H9 (cell line): ENCODE measurements around the gene NCOA1. TPM values are rescaled to one million over a fixed set of nuclear protein-coding genes. Genes with fewer than 3 reads are reported as not detected.

Experiments used
- DNase-seq: peaks from one replicate; pipeline ENCODE4 v3.0.0-alpha.2; 2017
- H2AFZ ChIP-seq: one replicate; pipeline ENCODE4 v1.6.1; 2013; ENCODE audit warnings: mild to moderate bottlenecking, low read length, control low read depth, moderate library complexity
- H2AK5ac ChIP-seq: 2 replicates; pipeline ENCODE4 v1.6.1; 2013; ENCODE audit warnings: low read length, control low read depth, mixed read lengths; ENCODE audit not compliant: insufficient read length
- H2BK120ac ChIP-seq: one replicate; pipeline ENCODE4 v1.6.1; 2013; ENCODE audit warnings: low read depth, mild to moderate bottlenecking, low read length, control low read depth, inconsistent platforms; ENCODE audit not compliant: poor library complexity, severe bottlenecking
- H2BK12ac ChIP-seq: 2 replicates; pipeline ENCODE4 v1.6.1; 2013; ENCODE audit warnings: low read length, control low read depth, mixed read lengths, low read depth; ENCODE audit not compliant: insufficient read length
- H2BK15ac ChIP-seq: 2 replicates; pipeline ENCODE4 v1.6.1; 2013; ENCODE audit warnings: low read depth, low read length, control low read depth
- H2BK20ac ChIP-seq: one replicate; pipeline ENCODE4 v1.6.1; 2013; ENCODE audit warnings: low read depth, mild to moderate bottlenecking, low read length, control low read depth, inconsistent platforms; ENCODE audit not compliant: poor library complexity, severe bottlenecking
- H2BK5ac ChIP-seq: 2 replicates; pipeline ENCODE4 v1.6.1; 2013; ENCODE audit warnings: low read length, control low read depth, mixed read lengths; ENCODE audit not compliant: insufficient read length
- H3K14ac ChIP-seq: 2 replicates; pipeline ENCODE4 v1.6.1; 2013; ENCODE audit warnings: low read length, control low read depth; ENCODE audit not compliant: insufficient read depth
- H3K18ac ChIP-seq: 2 replicates; pipeline ENCODE4 v1.6.1; 2013; ENCODE audit warnings: low read depth, mild to moderate bottlenecking, mixed read lengths, low read length, control low read depth; ENCODE audit not compliant: insufficient read length
- H3K23ac ChIP-seq: 2 replicates; pipeline ENCODE4 v1.6.1; 2013; ENCODE audit warnings: low read length, control low read depth, mixed read lengths, low read depth; ENCODE audit not compliant: insufficient read length
- H3K23me2 ChIP-seq: 2 replicates; pipeline ENCODE4 v1.6.1; 2013; ENCODE audit warnings: low read depth, mild to moderate bottlenecking, mixed read lengths, low read length, control low read depth; ENCODE audit not compliant: insufficient read length, poor library complexity, severe bottlenecking
- H3K27ac ChIP-seq: 2 replicates; pipeline ENCODE4 v1.5.1; 2013; ENCODE audit warnings: low read length, control low read depth, mixed read lengths, low read depth; ENCODE audit not compliant: insufficient read length
- H3K27me3 ChIP-seq: 2 replicates; pipeline ENCODE4 v1.6.1; 2013; ENCODE audit warnings: low read length, control low read depth, inconsistent platforms; ENCODE audit not compliant: insufficient read depth
- H3K4ac ChIP-seq: 2 replicates; pipeline ENCODE4 v1.6.1; 2013; ENCODE audit warnings: low read depth, mild to moderate bottlenecking, control low read depth, inconsistent platforms, low read length, moderate library complexity
- H3K4me1 ChIP-seq: 2 replicates; pipeline ENCODE4 v1.6.1; 2013; ENCODE audit warnings: low read length, control low read depth, inconsistent platforms; ENCODE audit not compliant: insufficient read depth
- H3K4me2 ChIP-seq: 2 replicates; pipeline ENCODE4 v1.6.1; 2013; ENCODE audit warnings: low read length, control low read depth, mixed read lengths; ENCODE audit not compliant: insufficient read length, insufficient read depth
- H3K56ac ChIP-seq: 2 replicates; pipeline ENCODE4 v1.6.1; 2013; ENCODE audit warnings: low read depth, mild to moderate bottlenecking, mixed read lengths, low read length, control low read depth; ENCODE audit not compliant: insufficient read length
- H3K79me1 ChIP-seq: 2 replicates; pipeline ENCODE4 v1.6.1; 2013; ENCODE audit warnings: low read depth, mild to moderate bottlenecking, moderate library complexity, low read length, control low read depth, inconsistent platforms; ENCODE audit not compliant: insufficient read depth, poor library complexity, severe bottlenecking
- H3K79me2 ChIP-seq: 2 replicates; pipeline ENCODE4 v1.6.1; 2013; ENCODE audit warnings: low read length, control low read depth, inconsistent platforms; ENCODE audit not compliant: insufficient read depth
- H3K9ac ChIP-seq: 2 replicates; pipeline ENCODE4 v1.6.1; 2013; ENCODE audit warnings: low read length, control low read depth, mixed read lengths; ENCODE audit not compliant: insufficient read length; ENCODE audit errors: extremely low read depth
- H3K9me3 ChIP-seq: one replicate; pipeline ENCODE4 v1.6.1; 2013; ENCODE audit warnings: low read depth, low read length, inconsistent platforms; ENCODE audit not compliant: control insufficient read depth
- H3T11ph ChIP-seq: one replicate; pipeline ENCODE4 v1.6.1; 2013; ENCODE audit warnings: mild to moderate bottlenecking, low read length, control low read depth, inconsistent platforms
- H4K20me1 ChIP-seq: one replicate; pipeline ENCODE4 v1.6.1; 2013; ENCODE audit not compliant: control insufficient read depth, insufficient read length, insufficient read depth
- H4K5ac ChIP-seq: 2 replicates; pipeline ENCODE4 v1.6.1; 2013; ENCODE audit warnings: low read depth, mild to moderate bottlenecking, mixed read lengths, low read length, control low read depth; ENCODE audit not compliant: insufficient read length
- H4K8ac ChIP-seq: replicated peaks from 2 replicates; pipeline ENCODE4 v1.6.1; 2013; ENCODE audit warnings: low read length, control low read depth, mixed read lengths, low read depth; ENCODE audit not compliant: insufficient read length
- H4K91ac ChIP-seq: 2 replicates; pipeline ENCODE4 v1.6.1; 2013; ENCODE audit warnings: low read depth, mild to moderate bottlenecking, moderate library complexity, mixed read lengths, low read length, control low read depth; ENCODE audit not compliant: insufficient read length
- H3K27ac Mint-ChIP-seq, 3 experiments: 2 replicates in 2 of 3; 3 replicates in 1 of 3; pipeline ENCODE4 v1.8.0; 2020 to 2021; ENCODE audit warnings: mixed read lengths in 3 of 3, mild to moderate bottlenecking in 1 of 3, moderate library complexity in 1 of 3
- H3K27me3 Mint-ChIP-seq: 2 replicates; pipeline ENCODE4 v1.8.0; 2021; ENCODE audit warnings: low read depth, mild to moderate bottlenecking, moderate library complexity, mixed read lengths
- H3K36me3 Mint-ChIP-seq, 3 experiments: 2 replicates in 2 of 3; 3 replicates in 1 of 3; pipeline ENCODE4 v1.8.0; 2020 to 2021; ENCODE audit warnings: low read depth in 3 of 3, mixed read lengths in 3 of 3; ENCODE audit not compliant: insufficient read depth in 1 of 3
- H3K4me1 Mint-ChIP-seq, 2 experiments: 2 replicates each; pipeline ENCODE4 v1.8.0; 2020; ENCODE audit warnings: mixed read lengths in 2 of 2
- H3K4me3 Mint-ChIP-seq, 2 experiments: 2 replicates in 1 of 2; 3 replicates in 1 of 2; pipeline ENCODE4 v1.8.0; 2020 to 2021; ENCODE audit warnings: mild to moderate bottlenecking in 2 of 2, mixed read lengths in 2 of 2, moderate library complexity in 1 of 2
- H3K9me3 Mint-ChIP-seq, 2 experiments: 2 replicates in 1 of 2; 3 replicates in 1 of 2; pipeline ENCODE4 v1.8.0; 2020; ENCODE audit warnings: mild to moderate bottlenecking in 2 of 2, mixed read lengths in 2 of 2, moderate library complexity in 1 of 2
- CTCF ChIP-seq: fragments of 200-600 bp; sonication (generic); conservative IDR thresholded peaks from 3 replicates; pipeline ENCODE4 v1.8.0; 2021; ENCODE audit warnings: antibody characterized with exemption, mild to moderate bottlenecking
- WGBS: extraction: QIAGEN DNeasy Blood & Tissue Kit; methylation state at CpG from one replicate; pipeline ENCODE4 v1.1.7; 2013; ENCODE audit warnings: missing lambda C conversion rate, low lambda C conversion rate, mixed read lengths; ENCODE audit not compliant: insufficient read length; ENCODE audit errors: extremely low coverage; 5-methylcytosine and 5-hydroxymethylcytosine counted together
- total RNA-seq: library from RNA; stranded (reverse); gene quantifications from 2 replicates; pipeline ENCODE4 v1.2.1, GENCODE V29; 2021

The NCOA1 gene
- total RNA-seq, 1 experiment from 2014 or later: 14.8 TPM

- H3K36me3 Mint-ChIP-seq: no peaks in the 10 kb centered on the region; a peak in 2 of 7 replicates
- no peak overlapping the region for H3K18ac ChIP-seq
- no peak overlapping the region for H3K9ac ChIP-seq
- no peaks in the 10 kb centered on the region for H3K27me3 ChIP-seq
- H4K8ac ChIP-seq: no peak overlapping the region
- H3K27ac ChIP-seq: no peak overlapping the region
- H3K4ac ChIP-seq: no peak overlapping the region
- H3K4me3 Mint-ChIP-seq: no peak overlapping the region
- no peak overlapping the region for H2BK5ac ChIP-seq
- H2BK20ac ChIP-seq: no peak overlapping the region
- no peak overlapping the region for H2BK120ac ChIP-seq
- no peaks in the 10 kb centered on the region for H4K20me1 ChIP-seq
- H4K91ac ChIP-seq: no peak overlapping the region
- no peaks in the 10 kb centered on the region for H3K4me1 Mint-ChIP-seq
- H2BK12ac ChIP-seq: no peak overlapping the region
- no peak for TF ChIP-seq CTCF
- no peak overlapping the region for H2AK5ac ChIP-seq
- H3K27me3 Mint-ChIP-seq: no peaks in the 10 kb centered on the region
- no peaks in the 10 kb centered on the region for H3K79me1 ChIP-seq
- H3K14ac ChIP-seq: no peak overlapping the region
- no peak overlapping the region for H3K23ac ChIP-seq
- no peak overlapping the region for H4K5ac ChIP-seq
- H3K9me3 Mint-ChIP-seq: no peaks in the 10 kb centered on the region
- H2AFZ ChIP-seq: no peak overlapping the region
- H3K4me2 ChIP-seq: no peak overlapping the region
- H3K79me2 ChIP-seq: no peaks in the 10 kb centered on the region
- H3K4me1 ChIP-seq: no peaks in the 10 kb centered on the region
- DNase-seq: no peak
- H2BK15ac ChIP-seq: no peak overlapping the region
- no peaks in the 10 kb centered on the region for H3K23me2 ChIP-seq
- no peak overlapping the region for H3K56ac ChIP-seq
- whole genome bisulfite sequencing: no CpG with 5 or more reads among the region's 4 CpGs
- H3K27ac Mint-ChIP-seq: no peak overlapping the region
- H3K9me3 ChIP-seq: no peaks in the 10 kb centered on the region
- H3T11ph ChIP-seq: no peak overlapping the region
Measured at GRCh38 chr2:24690524-24690923, 199.5 kb downstream of the NCOA1 start.
